Bone marrow (tissue), 2 donors: ENCODE results near the gene RIT1.

Experiments used
- DNase-seq, 2 donors: peaks; one replicate each; lab custom pipeline; 2025; lab: John Stamatoyannopoulos, UW

RIT1 gene

GRCh38 chr1:155911156-155912055 lies at the start of gene RIT1:
TSS of gene RIT1 (minus strand) at chr1:155911349. CDS start at chr1:155910761, 588 bp downstream.
- peak; percentile 51 to 70 for DNase-seq

GRCh38 chr1:155960081-155960745 lies 49.1 kb upstream of the RIT1 start:
- DNase-seq = no peak

- DNase-seq = no peak
Observed at GRCh38 chr1:155957411-155957915, 46.3 kb upstream of the RIT1 start.

- DNase-seq = no peak
Observed at GRCh38 chr1:155954645-155955044, 43.5 kb upstream of the RIT1 start.

- DNase-seq = no peak
Observed at GRCh38 chr1:155952505-155952890, 41.3 kb upstream of the RIT1 start.

- DNase-seq = no peak
Observed at GRCh38 chr1:155951753-155952504, 40.8 kb upstream of the RIT1 start.

GRCh38 chr1:155950829-155951228 lies 39.7 kb upstream of the RIT1 start:
- DNase-seq = no peak

GRCh38 chr1:155947741-155948140 lies 36.6 kb upstream of the RIT1 start:
- no peak for DNase-seq

GRCh38 chr1:155947292-155947691 lies 36.1 kb upstream of the RIT1 start:
- DNase-seq = no peak

GRCh38 chr1:155946633-155947219 lies 35.6 kb upstream of the RIT1 start:
- DNase-seq = no peak

GRCh38 chr1:155944444-155944799 lies 33.3 kb upstream of the RIT1 start:
- no peak for DNase-seq

GRCh38 chr1:155942578-155943141 lies 31.5 kb upstream of the RIT1 start:
- no peak for DNase-seq

- no peak for DNase-seq
Observed at GRCh38 chr1:155941845-155942531, 30.8 kb upstream of the RIT1 start.

- no peak for DNase-seq
Observed at GRCh38 chr1:155940993-155941844, 30.1 kb upstream of the RIT1 start, which contains the start of gene RXFP4. TSS of gene RXFP4 (plus strand) at chr1:155941638. CDS start at chr1:155941710, 72 bp downstream.

- DNase-seq = no peak
Observed at GRCh38 chr1:155940482-155940992, 29.4 kb upstream of the RIT1 start.

GRCh38 chr1:155938220-155938627 lies 27.1 kb upstream of the RIT1 start:
- DNase-seq = peak in 1 of 2 donors; percentile 57

GRCh38 chr1:155934936-155935590 lies 23.9 kb upstream of the RIT1 start:
- DNase-seq = no peak

GRCh38 chr1:155934097-155934935 lies 23.2 kb upstream of the RIT1 start, which contains the start of gene KHDC4:
TSS of gene KHDC4 (minus strand) at chr1:155934413. CDS start at chr1:155934373, 40 bp downstream.
- DNase-seq = peak; percentile 71 to 100
